IMR-90 (cell line): ENCODE results near the gene HLA-F. TPM values are rescaled to one million over a fixed set of nuclear protein-coding genes. Genes with fewer than 3 reads are reported as not detected.

Experiments used
- ATAC-seq: fragments of 200-7000 bp; cut with Tn5 transposase; 2 replicates; pipeline ENCODE4 v1.9.1; 2020; ENCODE audit warnings: low read depth, mild to moderate bottlenecking, moderate library complexity
- BruUV-seq: library from RNA; stranded (reverse); fragments of 400-500 nt; replicated peaks from 2 replicates; lab custom pipeline; 2021; lab: Mats Ljungman, UMichigan
- CTCF ChIA-PET: fragments of 300-600 bp; formaldehyde crosslinking; extraction: SDS; loops from one replicate; lab custom pipeline; 2021; ENCODE audit warnings: antibody characterized with exemption; lab: Yijun Ruan, JAX
- POLR2A ChIA-PET: fragments of 300-600 bp; sonication (Branson Sonifier 250); formaldehyde crosslinking; loops from one replicate; lab custom pipeline; 2022; ENCODE audit warnings: antibody characterized with exemption; ENCODE audit not compliant: unreplicated experiment; lab: Charles Lee
- DNase-seq: peaks from one replicate; pipeline ENCODE4 v3.0.0; 2013
- H2AFZ ChIP-seq: replicated peaks from 2 replicates; pipeline ENCODE3; 2013; ENCODE audit warnings: low read length, mild to moderate bottlenecking; ENCODE audit not compliant: poor library complexity
- H2AK5ac ChIP-seq: 2 replicates; pipeline ENCODE4 v1.6.1; 2013; ENCODE audit warnings: low read depth, low read length, inconsistent platforms
- H2AK9ac ChIP-seq: replicated peaks from 2 replicates; pipeline ENCODE3; 2013; ENCODE audit warnings: mild to moderate bottlenecking, low read depth, low read length, moderate library complexity; ENCODE audit not compliant: poor library complexity
- H2BK120ac ChIP-seq: 2 replicates; pipeline ENCODE4 v1.6.1; 2013; ENCODE audit warnings: low read depth, low read length, inconsistent platforms
- H2BK15ac ChIP-seq: 3 replicates; pipeline ENCODE4 v1.6.1; 2013; ENCODE audit warnings: low read depth, low read length, inconsistent platforms
- H2BK20ac ChIP-seq: 2 replicates; pipeline ENCODE4 v1.6.1; 2013; ENCODE audit warnings: low read depth, mild to moderate bottlenecking, inconsistent platforms, low read length, moderate library complexity
- H2BK5ac ChIP-seq: 2 replicates; pipeline ENCODE4 v1.6.1; 2013; ENCODE audit warnings: mild to moderate bottlenecking, low read depth, low read length, inconsistent platforms; ENCODE audit not compliant: poor library complexity, severe bottlenecking
- H3K14ac ChIP-seq: replicated peaks from 2 replicates; pipeline ENCODE4 v1.6.1; 2013; ENCODE audit warnings: low read depth, low read length, inconsistent platforms
- H3K18ac ChIP-seq: 2 replicates; pipeline ENCODE4 v1.6.1; 2013; ENCODE audit warnings: low read depth, low read length, control low read depth
- H3K23ac ChIP-seq: 2 replicates; pipeline ENCODE4 v1.6.1; 2013; ENCODE audit warnings: low read depth, low read length, inconsistent platforms
- H3K27ac ChIP-seq: 2 replicates; pipeline ENCODE4 v1.5.1; 2013; ENCODE audit warnings: mild to moderate bottlenecking, control low read depth, low read length; ENCODE audit not compliant: insufficient read depth
- H3K27me3 ChIP-seq: 2 replicates; pipeline ENCODE4 v1.6.1; 2013; ENCODE audit warnings: low read length; ENCODE audit not compliant: control insufficient read depth, insufficient read depth
- H3K36me3 ChIP-seq: 2 replicates; pipeline ENCODE4 v1.6.1; 2013; ENCODE audit warnings: low read length, mixed read lengths; ENCODE audit not compliant: control insufficient read depth, insufficient read depth
- H3K4ac ChIP-seq: 2 replicates; pipeline ENCODE4 v1.6.1; 2013; ENCODE audit warnings: low read depth, low read length, inconsistent platforms
- H3K4me1 ChIP-seq: 2 replicates; pipeline ENCODE4 v1.6.1; 2013; ENCODE audit warnings: low read length, mixed read lengths; ENCODE audit not compliant: control insufficient read depth, insufficient read depth
- H3K4me2 ChIP-seq: 2 replicates; pipeline ENCODE4 v1.6.1; 2013; ENCODE audit warnings: low read depth, mild to moderate bottlenecking, control low read depth, low read length, moderate library complexity
- H3K4me3 ChIP-seq: 2 replicates; pipeline ENCODE4 v1.5.1; 2013; ENCODE audit warnings: low read depth, mild to moderate bottlenecking, control low read depth, low read length, moderate library complexity; ENCODE audit not compliant: insufficient read depth
- H3K56ac ChIP-seq: 2 replicates; pipeline ENCODE4 v1.6.1; 2013; ENCODE audit warnings: low read length, inconsistent platforms; ENCODE audit not compliant: insufficient read depth; ENCODE audit errors: extremely low read depth
- H3K79me1 ChIP-seq, 2 experiments: 2 replicates each; pipeline ENCODE4 v1.6.1; 2013; ENCODE audit warnings: low read length in 2 of 2, inconsistent platforms in 1 of 2, low read depth in 1 of 2
- H3K9ac ChIP-seq: 2 replicates; pipeline ENCODE4 v1.6.1; 2013; ENCODE audit warnings: low read depth, low read length, control low read depth
- H3K9me1 ChIP-seq: 2 replicates; pipeline ENCODE4 v1.6.1; 2013; ENCODE audit warnings: low read length, inconsistent platforms; ENCODE audit not compliant: insufficient read depth
- H3K9me3 ChIP-seq: 2 replicates; pipeline ENCODE4 v1.6.1; 2013; ENCODE audit warnings: low read length; ENCODE audit not compliant: control insufficient read depth, insufficient read depth
- H4K20me1 ChIP-seq: 2 replicates; pipeline ENCODE4 v1.6.1; 2013; ENCODE audit warnings: low read length, inconsistent platforms; ENCODE audit not compliant: insufficient read depth
- H4K5ac ChIP-seq: 2 replicates; pipeline ENCODE4 v1.6.1; 2013; ENCODE audit warnings: mild to moderate bottlenecking, low read depth, low read length, control low read depth
- H4K8ac ChIP-seq, 2 experiments: 2 replicates each; pipeline ENCODE4 v1.6.1; 2013; ENCODE audit warnings: low read depth in 2 of 2, low read length in 2 of 2, control low read depth in 1 of 2, inconsistent platforms in 1 of 2
- H4K91ac ChIP-seq: 2 replicates; pipeline ENCODE4 v1.6.1; 2013; ENCODE audit warnings: low read depth, low read length, inconsistent platforms; ENCODE audit not compliant: insufficient read depth
- BHLHE40 ChIP-seq: fragments of 150-350 bp; IDR thresholded peaks from 2 replicates; pipeline ENCODE4 v1.6.1; 2016; ENCODE audit warnings: mild to moderate bottlenecking, low read depth, low read length
- CEBPB ChIP-seq: IDR thresholded peaks from 2 replicates; pipeline ENCODE4 v1.6.1; 2012; ENCODE audit warnings: low read depth, low read length, improper control_type of control experiment
- CHD1 ChIP-seq: IDR thresholded peaks from 2 replicates; pipeline ENCODE4 v1.6.1; 2012; ENCODE audit warnings: low read depth, low read length, improper control_type of control experiment
- CTCF ChIP-seq: conservative IDR thresholded peaks from 2 replicates; pipeline ENCODE4 v1.5.1; 2012; ENCODE audit warnings: mild to moderate bottlenecking, low read depth, low read length, improper control_type of control experiment
- ELK1 ChIP-seq: fragments of 150-350 bp; IDR thresholded peaks from 2 replicates; pipeline ENCODE4 v1.6.1; 2016; ENCODE audit warnings: low read depth, mild to moderate bottlenecking, low read length, moderate library complexity, borderline replicate concordance
- FOS ChIP-seq: fragments of 150-350 bp; IDR thresholded peaks from 2 replicates; pipeline ENCODE4 v1.6.1; 2016; ENCODE audit warnings: low read depth, low read length
- MAFK ChIP-seq: IDR thresholded peaks from 2 replicates; pipeline ENCODE4 v1.6.1; 2012; ENCODE audit warnings: low read depth, low read length, improper control_type of control experiment
- MAZ ChIP-seq: IDR thresholded peaks from 2 replicates; pipeline ENCODE4 v1.6.1; 2012; ENCODE audit warnings: low read depth, mild to moderate bottlenecking, low read length, improper control_type of control experiment, moderate library complexity, borderline replicate concordance
- MXI1 ChIP-seq: IDR thresholded peaks from 2 replicates; pipeline ENCODE4 v1.6.1; 2012; ENCODE audit warnings: low read depth, mild to moderate bottlenecking, low read length, moderate library complexity, borderline replicate concordance
- NFE2L2 ChIP-seq: fragments of 150-350 bp; IDR thresholded peaks from 2 replicates; pipeline ENCODE4 v1.6.1; 2016; ENCODE audit warnings: low read depth, mild to moderate bottlenecking, low read length
- POLR2A ChIP-seq: IDR thresholded peaks from 2 replicates; pipeline ENCODE4 v1.6.1; 2012; ENCODE audit warnings: mild to moderate bottlenecking, low read depth, low read length
- RAD21 ChIP-seq: IDR thresholded peaks from 2 replicates; pipeline ENCODE4 v1.6.1; 2012; ENCODE audit warnings: low read length, improper control_type of control experiment
- RCOR1 ChIP-seq: IDR thresholded peaks from 2 replicates; pipeline ENCODE4 v1.6.1; 2012; ENCODE audit warnings: mild to moderate bottlenecking, low read length, improper control_type of control experiment; ENCODE audit not compliant: insufficient replicate concordance
- RFX5 ChIP-seq: IDR thresholded peaks from 2 replicates; pipeline ENCODE4 v1.8.0; 2012; ENCODE audit warnings: low read depth, mild to moderate bottlenecking, low read length, moderate library complexity
- SMC3 ChIP-seq: fragments of 150-350 bp; IDR thresholded peaks from 2 replicates; pipeline ENCODE4 v1.6.1; 2016; ENCODE audit warnings: low read depth, mild to moderate bottlenecking, antibody characterized with exemption, low read length, moderate library complexity
- USF2 ChIP-seq: fragments of 150-350 bp; IDR thresholded peaks from 2 replicates; pipeline ENCODE4 v1.6.1; 2017; ENCODE audit warnings: mild to moderate bottlenecking, antibody characterized with exemption, low read length, low read depth
- WGBS, 2 experiments: methylation state at CpG; one replicate each; pipeline versions ENCODE4 v1.1.5 to v1.1.7; 2013; ENCODE audit warnings: missing lambda C conversion rate in 2 of 2; ENCODE audit not compliant: insufficient read length in 1 of 2; ENCODE audit errors: extremely low coverage in 2 of 2; 5-methylcytosine and 5-hydroxymethylcytosine counted together
- dilution Hi-C: fragments of 300-500 bp; cut with HindIII; formaldehyde crosslinking; loops from one replicate; pipeline ENCODE4 v1.14.3; 2018; ENCODE audit warnings: low sequenced_read_pairs; ENCODE audit not compliant: unreplicated experiment
- in situ Hi-C: fragments of 300-500 bp; cut with MboI; formaldehyde crosslinking; loops from 3 replicates; pipeline ENCODE4 v1.14.3; 2019; ENCODE audit warnings: low sequenced_read_pairs, inconsistent platforms, mixed read lengths
- intact Hi-C: fragments of 100-400 bp; cut with micrococcal nuclease; formaldehyde crosslinking; loops from 2 replicates; pipeline ENCODE4 v1.10.0; 2022
- polyA plus RNA-seq, 3 experiments: library from polyadenylated mRNA; depleted of rRNA; stranded (reverse); fragments of >200 nt; gene quantifications; 2 replicates each; pipeline ENCODE4 v1.2.3, GENCODE V29; 2012; ENCODE audit warnings: low replicate concordance in 1 of 3
- total RNA-seq: library from RNA; depleted of rRNA; stranded (reverse); fragments of >200 nt; gene quantifications from 2 replicates; pipeline ENCODE4 v1.2.3, GENCODE V29; 2012

HLA-F gene
- total and polyA plus RNA-seq, 2 of the 4 experiments (the other 2 are of a cell fraction) = not detected

- Histone ChIP-seq H3K4me1 (no peaks in the 10 kb centered on the region; the same call in 1 of the 2 replicates), H3K18ac (no peak overlapping the region), H3K79me1 (no peaks in the 10 kb centered on the region), H3K4ac (no peak overlapping the region), H3K27ac (no peak overlapping the region), H3K36me3 (no peaks in the 10 kb centered on the region), H3K4me3 (no peak overlapping the region), H2BK15ac (no peak overlapping the region), H2BK5ac (no peak overlapping the region), H3K14ac (no peak overlapping the region), H2AFZ (no peak overlapping the region), H3K9ac (no peak overlapping the region), H4K91ac (no peak overlapping the region), H4K8ac (no peak overlapping the region), H2BK120ac (no peak overlapping the region), H2AK5ac (no peak overlapping the region), H3K9me1 (no peaks in the 10 kb centered on the region), H3K4me2 (no peak overlapping the region), H2AK9ac (no peak overlapping the region), H3K9me3 (no peaks in the 10 kb centered on the region), H4K5ac (no peak overlapping the region), H3K27me3 (peaks cover 33% of the 10 kb centered on the region), H3K23ac (no peak overlapping the region), H3K56ac (no peak overlapping the region), H4K20me1 (no peaks in the 10 kb centered on the region), H2BK20ac (no peak overlapping the region)
- dilution Hi-C loops = no loop called here
- ChIA-PET POLR2A (no interaction called here), CTCF (no interaction called here)
- no CpG with 5 or more reads among the region's 2 CpGs for WGBS, 2 experiments
- BruUV-seq = no TSS peak
- in situ Hi-C loops = no loop called here
- TF ChIP-seq RFX5 (no peak), CHD1 (no peak), ELK1 (no peak), SMC3 (no peak), CEBPB (no peak), RCOR1 (no peak), MXI1 (no peak), FOS (no peak), MAFK (no peak), NFE2L2 (no peak), RAD21 (no peak), POLR2A (no peak), USF2 (no peak), MAZ (no peak), CTCF (no peak), BHLHE40 (no peak)
- no peak for ATAC-seq
- no peak for DNase-seq
- intact Hi-C loops = no loop called here
Observed at GRCh38 chr6:29720863-29721262, 2.4 kb upstream of the HLA-F start.
